H1 (cell line): ENCODE data around the gene RIT2. TPM values are rescaled to one million over a fixed set of nuclear protein-coding genes. Genes with fewer than 3 reads are reported as not detected.

Experiments used
- CTCF ChIA-PET: fragments of 300-600 bp; sonication (Branson Sonifier 250); formaldehyde crosslinking; loops from one replicate; lab custom pipeline; 2021; ENCODE audit not compliant: partially characterized antibody; lab: Charles Lee
- POLR2A ChIA-PET: fragments of 300-600 bp; sonication (Branson Sonifier 250); formaldehyde crosslinking; loops from one replicate; lab custom pipeline; 2021; ENCODE audit warnings: inconsistent platforms; ENCODE audit not compliant: partially characterized antibody; lab: Charles Lee
- DNase-seq, 2 experiments: peaks; one replicate each; pipeline versions ENCODE4 v3.0.0 to v3.0.0-alpha.2; 2010 to 2022; ENCODE audit warnings: low spot score in 2 of 2, low read depth in 1 of 2, mixed read lengths in 1 of 2
- FAIRE-seq: peaks from 2 replicates; lab custom pipeline; 2011; peaks lifted over from hg19 to GRCh38; lab: Jason Lieb, UNC
- H2AFZ ChIP-seq: 2 replicates; pipeline ENCODE4 v1.8.1; 2012; ENCODE audit warnings: low read length, inconsistent platforms
- H2AK5ac ChIP-seq: 2 replicates; pipeline ENCODE4 v1.6.1; 2013; ENCODE audit warnings: low read depth, low read length
- H2BK120ac ChIP-seq: replicated peaks from 2 replicates; pipeline ENCODE3; 2013; ENCODE audit warnings: low read depth, low read length, inconsistent platforms
- H2BK12ac ChIP-seq: 2 replicates; pipeline ENCODE4 v1.6.1; 2013; ENCODE audit warnings: low read depth, low read length
- H2BK15ac ChIP-seq: 2 replicates; pipeline ENCODE4 v1.6.1; 2013; ENCODE audit warnings: low read length
- H2BK20ac ChIP-seq: 2 replicates; pipeline ENCODE4 v1.6.1; 2013; ENCODE audit warnings: low read length
- H2BK5ac ChIP-seq: 2 replicates; pipeline ENCODE4 v1.6.1; 2013; ENCODE audit warnings: low read depth, low read length
- H3K14ac ChIP-seq: 2 replicates; pipeline ENCODE4 v1.6.1; 2013; ENCODE audit warnings: inconsistent platforms; ENCODE audit not compliant: insufficient read length
- H3K18ac ChIP-seq: 2 replicates; pipeline ENCODE4 v1.6.1; 2013; ENCODE audit warnings: low read length; ENCODE audit errors: extremely low read depth
- H3K23ac ChIP-seq: 2 replicates; pipeline ENCODE4 v1.6.1; 2013; ENCODE audit warnings: inconsistent platforms; ENCODE audit not compliant: insufficient read length
- H3K23me2 ChIP-seq: 2 replicates; pipeline ENCODE4 v1.6.1; 2013; ENCODE audit warnings: low read depth, low read length
- H3K27ac ChIP-seq: 2 replicates; pipeline ENCODE4 v1.6.1; 2011; ENCODE audit warnings: low read depth, low read length, inconsistent platforms
- H3K27me3 ChIP-seq, 4 experiments: replicated peaks in 1 of 4; 1 replicate in 1 of 4; 2 replicates in 3 of 4; pipeline versions ENCODE4 v1.6.1 to v1.8.1; 2011 to 2013; ENCODE audit warnings: low read length in 3 of 4, mild to moderate bottlenecking in 3 of 4, inconsistent platforms in 2 of 4, mixed read lengths in 2 of 4, moderate library complexity in 1 of 4; ENCODE audit not compliant: control insufficient read depth in 3 of 4, insufficient read depth in 3 of 4; ENCODE audit errors: extremely low read depth in 1 of 4
- H3K36me3 ChIP-seq, 4 experiments: 2 replicates each; pipeline versions ENCODE4 v1.6.1 to v1.8.1; 2011 to 2013; ENCODE audit warnings: mild to moderate bottlenecking in 4 of 4, low read length in 3 of 4, moderate library complexity in 2 of 4, control low read depth in 1 of 4, inconsistent platforms in 1 of 4; ENCODE audit not compliant: insufficient read depth in 4 of 4, control insufficient read depth in 2 of 4
- H3K4ac ChIP-seq: replicated peaks from 2 replicates; pipeline ENCODE3; 2013; ENCODE audit warnings: low read length, low read depth, mixed read lengths, inconsistent platforms; ENCODE audit not compliant: insufficient read length
- H3K4me1 ChIP-seq, 4 experiments: replicated peaks in 1 of 4; 1 replicate in 1 of 4; 2 replicates in 3 of 4; pipeline versions ENCODE4 v1.6.1 to v1.8.1; 2011 to 2013; ENCODE audit warnings: low read length in 3 of 4, inconsistent platforms in 2 of 4, mixed read lengths in 1 of 4; ENCODE audit not compliant: insufficient read depth in 4 of 4, control insufficient read depth in 3 of 4
- H3K4me2 ChIP-seq, 2 experiments: 2 replicates each; pipeline versions ENCODE4 v1.6.1 to v1.8.1; 2011 to 2013; ENCODE audit warnings: low read depth in 2 of 2, low read length in 2 of 2, control low read depth in 1 of 2, inconsistent platforms in 1 of 2, mild to moderate bottlenecking in 1 of 2; ENCODE audit not compliant: insufficient read depth in 1 of 2
- H3K4me3 ChIP-seq, 4 experiments: fragments of 200-600, 300-600 bp in 1 of 4; sonication (generic), shearing (Covaris generic), sonication (Bioruptor Twin) in 1 of 4; 2 replicates each; pipeline versions ENCODE4 v1.5.1 to v1.8.1; 2011 to 2016; ENCODE audit warnings: low read length in 4 of 4, low read depth in 3 of 4, control low read depth in 2 of 4, inconsistent platforms in 2 of 4, mild to moderate bottlenecking in 2 of 4, mixed read lengths in 1 of 4, moderate library complexity in 1 of 4; ENCODE audit not compliant: insufficient read depth in 2 of 4; ENCODE audit errors: extremely low read depth in 1 of 4
- H3K56ac ChIP-seq: replicated peaks from 2 replicates; pipeline ENCODE3; 2013; ENCODE audit warnings: low read depth, mild to moderate bottlenecking, mixed read lengths, low read length, inconsistent platforms; ENCODE audit not compliant: insufficient read length
- H3K79me1 ChIP-seq: 2 replicates; pipeline ENCODE4 v1.6.1; 2013; ENCODE audit warnings: low read depth, low read length, control low read depth
- H3K79me2 ChIP-seq, 2 experiments: 2 replicates each; pipeline versions ENCODE4 v1.6.1 to v1.8.1; 2012 to 2013; ENCODE audit warnings: low read length in 2 of 2, mild to moderate bottlenecking in 2 of 2, inconsistent platforms in 1 of 2; ENCODE audit not compliant: insufficient read depth in 2 of 2, control insufficient read depth in 1 of 2
- H3K9ac ChIP-seq, 4 experiments: replicated peaks in 1 of 4; 1 replicate in 1 of 4; 2 replicates in 3 of 4; pipeline versions ENCODE4 v1.6.1 to v1.8.1; 2011 to 2013; ENCODE audit warnings: low read depth in 3 of 4, low read length in 3 of 4, control low read depth in 2 of 4, mild to moderate bottlenecking in 2 of 4, moderate library complexity in 2 of 4, inconsistent platforms in 1 of 4; ENCODE audit errors: extremely low read depth in 1 of 4
- H3K9me3 ChIP-seq, 2 experiments: 2 replicates each; pipeline versions ENCODE4 v1.6.1 to v1.8.1; 2012 to 2013; ENCODE audit warnings: mild to moderate bottlenecking in 2 of 2, moderate library complexity in 2 of 2, control low read depth in 1 of 2, inconsistent platforms in 1 of 2, low read depth in 1 of 2, low read length in 1 of 2, mixed read lengths in 1 of 2; ENCODE audit not compliant: insufficient read depth in 2 of 2
- H4K20me1 ChIP-seq, 2 experiments: replicated peaks in 1 of 2; 2 replicates each; pipeline versions ENCODE3 to v1.8.1; 2011 to 2013; ENCODE audit warnings: inconsistent platforms in 2 of 2, low read length in 2 of 2, mild to moderate bottlenecking in 1 of 2; ENCODE audit not compliant: insufficient read depth in 2 of 2, control insufficient read depth in 1 of 2
- H4K5ac ChIP-seq: 2 replicates; pipeline ENCODE4 v1.6.1; 2013; ENCODE audit warnings: low read length, low read depth, mixed read lengths, inconsistent platforms; ENCODE audit not compliant: insufficient read length
- H4K8ac ChIP-seq: 2 replicates; pipeline ENCODE4 v1.8.0; 2013; ENCODE audit warnings: mild to moderate bottlenecking, moderate library complexity, low read length, inconsistent platforms; ENCODE audit not compliant: insufficient read depth; ENCODE audit errors: extremely low read depth
- H4K91ac ChIP-seq: replicated peaks from 2 replicates; pipeline ENCODE3; 2013; ENCODE audit warnings: low read length, mixed read lengths, inconsistent platforms; ENCODE audit not compliant: insufficient read length
- CBX8 ChIP-seq: fragments of 300-800, 300-1000 bp; sonication (generic); IDR thresholded peaks from 2 replicates; pipeline ENCODE4 v1.7.1; 2016; ENCODE audit warnings: low read depth, low read length, borderline replicate concordance
- CREB1 ChIP-seq: IDR thresholded peaks from 2 replicates; pipeline ENCODE4 v1.6.1; 2012; ENCODE audit warnings: inconsistent platforms
- KDM1A ChIP-seq: fragments of 200-600, 300-600 bp; sonication (generic); IDR thresholded peaks from 2 replicates; pipeline ENCODE4 v1.7.1; 2016; ENCODE audit warnings: mild to moderate bottlenecking, low read length, borderline replicate concordance
- MAX ChIP-seq: IDR thresholded peaks from 2 replicates; pipeline ENCODE4 v1.6.1; 2012; ENCODE audit warnings: inconsistent platforms
- WGBS, 2 experiments: shearing (Covaris generic) in 1 of 2; methylation state at CpG; one replicate each; pipeline versions ENCODE4 v1.1.6 to v1.1.7; 2013 to 2015; ENCODE audit warnings: low lambda C conversion rate in 2 of 2, mixed read lengths in 2 of 2, inconsistent platforms in 1 of 2, low coverage in 1 of 2, missing lambda C conversion rate in 1 of 2; ENCODE audit not compliant: insufficient replicate concordance in 2 of 2, insufficient coverage in 1 of 2, insufficient read length in 1 of 2; ENCODE audit errors: extremely low coverage in 1 of 2, missing lambda C conversion rate in 1 of 2; 5-methylcytosine and 5-hydroxymethylcytosine counted together
- polyA plus RNA-seq, 7 experiments: library from polyadenylated mRNA; depleted of rRNA in 3 of 7; stranded (reverse) in 5 of 7; unstranded in 2 of 7; fragments of >200 nt in 5 of 7; fragments of 200-250 nt in 2 of 7; gene quantifications; 1 replicate in 5 of 7; 2 replicates in 1 of 7; 4 replicates in 1 of 7; pipeline versions ENCODE4 v1.2.1 to v1.2.3, GENCODE V29; 2011 to 2013; ENCODE audit warnings: missing spikeins in 2 of 7, mixed read lengths in 2 of 7
- total RNA-seq: library from RNA; stranded (reverse); fragmentation: NEBNext Ultra II Directional; extraction: Animal tissue kit (Norgen Biotek cat#: 25700); gene quantifications from 2 replicates; pipeline ENCODE4 v1.2.1, GENCODE V29; 2021
- TF ChIP-seq, protein P1 (sequence below): IDR thresholded peaks from 2 replicates; pipeline ENCODE4 v1.6.1; 2011; ENCODE audit warnings: low read depth, mild to moderate bottlenecking, low read length; ENCODE audit not compliant: insufficient read depth

The RIT2 gene
- total and polyA plus RNA-seq, 2 of the 8 experiments (the other 6 are each of a cell fraction or from before 2014, with no cell fraction given) = 0.67 to 3.2 TPM

DNA sequence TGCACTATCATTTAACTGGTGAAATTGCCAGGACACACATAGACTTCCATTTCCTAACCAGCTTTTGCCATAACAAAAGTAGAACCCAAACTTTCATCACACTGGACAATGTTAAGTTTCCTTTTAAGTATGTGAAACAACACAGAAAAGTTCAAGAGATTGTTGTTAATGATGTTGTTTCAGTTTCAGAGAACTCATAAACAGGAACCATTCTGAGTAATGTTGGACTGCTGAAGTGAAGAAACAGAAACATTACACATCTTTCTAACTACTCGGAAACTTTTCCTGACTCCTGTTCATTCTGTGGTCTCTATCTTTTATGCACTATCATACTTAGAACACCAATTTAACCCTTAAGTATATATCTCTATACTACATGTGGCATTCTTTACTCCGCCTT lies 179.2 kb downstream of the RIT2 start:
- H3K18ac ChIP-seq = no peak overlapping the region
- no peak overlapping the region for H3K4me2 ChIP-seq
- TF ChIP-seq MAX = no peak
- no peak for TF ChIP-seq KDM1A
- TF ChIP-seq, protein P1, sequence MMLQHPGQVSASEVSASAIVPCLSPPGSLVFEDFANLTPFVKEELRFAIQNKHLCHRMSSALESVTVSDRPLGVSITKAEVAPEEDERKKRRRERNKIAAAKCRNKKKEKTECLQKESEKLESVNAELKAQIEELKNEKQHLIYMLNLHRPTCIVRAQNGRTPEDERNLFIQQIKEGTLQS = no peak
- no peak for TF ChIP-seq CBX8
- TF ChIP-seq CREB1 = no peak
- H3K79me1 ChIP-seq = no peaks in the 10 kb centered on the region
- no peak overlapping the region for H3K14ac ChIP-seq
- H3K4me1 ChIP-seq = peaks cover 0 to 3% (median 0%) of the 10 kb centered on the region in 4 experiments; a peak in 2 of 7 replicates
- H4K5ac ChIP-seq = no peak overlapping the region
- H3K27ac ChIP-seq = no peak overlapping the region
- DNase-seq = no peak
- H3K56ac ChIP-seq = no peak overlapping the region
- H2BK5ac ChIP-seq = no peak overlapping the region
- H2BK20ac ChIP-seq = no peak overlapping the region
- H2BK12ac ChIP-seq = no peak overlapping the region
- no peak overlapping the region for H3K9ac ChIP-seq
- H2BK120ac ChIP-seq = no peak overlapping the region
- no peak overlapping the region for H2AFZ ChIP-seq
- no peaks in the 10 kb centered on the region for H3K9me3 ChIP-seq
- H3K4me3 ChIP-seq = no peak overlapping the region
- no peaks in the 10 kb centered on the region for H3K79me2 ChIP-seq
- no peak overlapping the region for H2BK15ac ChIP-seq
- WGBS, 2 experiments = 52% methylated on average over 2 of the region's 2 CpGs; no CpG with 5 or more reads in 1 of the 2 experiments
- H3K27me3 ChIP-seq = no peaks in the 10 kb centered on the region
- ChIA-PET CTCF (no interaction called here), POLR2A (no interaction called here)
- H3K36me3 ChIP-seq = no peaks in the 10 kb centered on the region
- H4K20me1 ChIP-seq = no peaks in the 10 kb centered on the region
- no peak overlapping the region for H4K8ac ChIP-seq
- no peak overlapping the region for H3K4ac ChIP-seq
- no peak overlapping the region for H3K23ac ChIP-seq
- H2AK5ac ChIP-seq = no peak overlapping the region
- no peak overlapping the region for H4K91ac ChIP-seq
- FAIRE-seq = no peak
- no peaks in the 10 kb centered on the region for H3K23me2 ChIP-seq
